Measurements from ENCODE around the gene DOCK3.

- TF ChIP-seq POLR2AphosphoS5 (IDR thresholded peaks at IDR 0.05; ENCODE audit: low read depth, low read length) (no peak), TAF1 (IDR thresholded peaks at IDR 0.05; ENCODE audit: borderline replicate concordance, insufficient read depth, low read length) (no peak), FOXP2 (optimal IDR thresholded peaks at IDR 0.05; ENCODE audit: borderline replicate concordance, extremely low read depth, extremely low read length, insufficient read depth) (no peak)
These were observed 472.1 kb downstream of the DOCK3 start for GRCh38 chr3:51146781-51147180.

Measured in PFSK-1 (cell line).